Left forelimb (tissue), 1 donor: ENCODE results near the gene CRTC3.
"Not testable (repeated sequence)": the region's sequence is repeated elsewhere in the genome, so short reads cannot be mapped to it uniquely, and the experiment has no call there.

ENCODE experiments used
- DNase-seq: peaks from one replicate; pipeline ENCODE4 v3.0.0-alpha.2; 2018; ENCODE audit warnings: low spot score

Gene CRTC3, protein sequence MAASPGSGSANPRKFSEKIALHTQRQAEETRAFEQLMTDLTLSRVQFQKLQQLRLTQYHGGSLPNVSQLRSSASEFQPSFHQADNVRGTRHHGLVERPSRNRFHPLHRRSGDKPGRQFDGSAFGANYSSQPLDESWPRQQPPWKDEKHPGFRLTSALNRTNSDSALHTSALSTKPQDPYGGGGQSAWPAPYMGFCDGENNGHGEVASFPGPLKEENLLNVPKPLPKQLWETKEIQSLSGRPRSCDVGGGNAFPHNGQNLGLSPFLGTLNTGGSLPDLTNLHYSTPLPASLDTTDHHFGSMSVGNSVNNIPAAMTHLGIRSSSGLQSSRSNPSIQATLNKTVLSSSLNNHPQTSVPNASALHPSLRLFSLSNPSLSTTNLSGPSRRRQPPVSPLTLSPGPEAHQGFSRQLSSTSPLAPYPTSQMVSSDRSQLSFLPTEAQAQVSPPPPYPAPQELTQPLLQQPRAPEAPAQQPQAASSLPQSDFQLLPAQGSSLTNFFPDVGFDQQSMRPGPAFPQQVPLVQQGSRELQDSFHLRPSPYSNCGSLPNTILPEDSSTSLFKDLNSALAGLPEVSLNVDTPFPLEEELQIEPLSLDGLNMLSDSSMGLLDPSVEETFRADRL

DNA sequence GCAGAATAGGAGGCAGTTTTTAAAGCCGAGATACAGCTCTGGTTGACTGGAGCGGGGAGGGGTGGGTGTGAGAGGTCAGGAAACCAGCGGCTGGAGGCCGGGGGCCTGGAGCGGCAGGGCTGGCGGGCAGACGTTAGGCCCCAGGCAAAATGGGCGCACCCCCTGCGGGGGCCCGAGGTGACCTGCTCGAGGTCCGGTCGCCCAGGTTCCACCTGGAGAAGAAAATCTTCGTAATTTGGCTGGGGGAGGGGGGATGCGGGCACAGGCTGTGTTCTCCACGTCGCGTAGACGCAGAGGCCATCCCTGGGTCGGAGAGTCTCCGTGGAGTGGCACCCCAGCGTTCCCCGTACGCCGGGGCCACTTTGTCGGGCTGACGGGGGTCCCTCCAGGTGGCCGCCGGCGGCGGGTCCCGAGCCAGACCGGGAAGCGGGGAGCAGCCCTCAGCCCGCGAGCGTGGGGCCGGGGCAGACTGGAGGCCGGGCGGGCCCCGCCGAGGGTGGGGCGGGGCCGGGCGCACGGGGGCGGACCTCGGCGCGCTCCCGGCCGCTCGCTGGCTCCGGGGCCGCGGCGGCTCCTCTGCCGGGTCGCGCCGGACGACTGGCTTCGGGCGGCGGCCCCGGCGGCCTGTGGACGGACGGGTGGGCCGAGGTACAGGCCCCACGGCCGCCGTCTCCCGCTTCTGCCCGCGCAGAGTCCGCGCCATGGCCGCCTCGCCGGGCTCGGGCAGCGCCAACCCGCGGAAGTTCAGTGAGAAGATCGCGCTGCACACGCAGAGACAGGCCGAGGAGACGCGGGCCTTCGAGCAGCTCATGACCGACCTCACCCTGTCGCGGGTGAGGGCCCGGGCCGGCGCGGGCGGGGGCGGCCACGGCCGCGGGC is at the start of gene CRTC3:
CRTC3 (plus strand) TSS at position 553 of the 879 bp plus-strand sequence; CDS start at position 702, 149 bp downstream.
- peak; percentile 83 for DNase-seq

DNA sequence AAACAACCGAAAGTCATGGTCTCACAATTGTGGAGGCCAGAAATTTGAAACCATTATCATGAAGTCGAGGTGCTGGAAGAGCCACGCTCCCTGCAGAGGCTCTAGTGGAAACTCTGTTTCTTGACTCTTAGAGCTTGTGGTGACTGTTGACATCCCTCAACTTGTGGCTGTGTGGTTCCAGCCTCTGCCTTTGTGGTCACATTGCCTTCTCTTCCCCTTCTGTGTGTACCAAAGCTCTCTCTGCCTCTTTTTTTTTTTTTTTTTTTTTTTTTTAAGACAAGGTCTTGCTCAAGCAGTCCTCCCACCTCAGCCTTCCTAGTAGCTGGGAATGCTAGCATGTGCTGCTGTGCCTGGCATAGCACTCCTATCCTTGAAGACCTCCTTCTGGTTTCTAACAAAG is 48.7 kb upstream of the CRTC3 start:
- DNase-seq, result no peak

DNA sequence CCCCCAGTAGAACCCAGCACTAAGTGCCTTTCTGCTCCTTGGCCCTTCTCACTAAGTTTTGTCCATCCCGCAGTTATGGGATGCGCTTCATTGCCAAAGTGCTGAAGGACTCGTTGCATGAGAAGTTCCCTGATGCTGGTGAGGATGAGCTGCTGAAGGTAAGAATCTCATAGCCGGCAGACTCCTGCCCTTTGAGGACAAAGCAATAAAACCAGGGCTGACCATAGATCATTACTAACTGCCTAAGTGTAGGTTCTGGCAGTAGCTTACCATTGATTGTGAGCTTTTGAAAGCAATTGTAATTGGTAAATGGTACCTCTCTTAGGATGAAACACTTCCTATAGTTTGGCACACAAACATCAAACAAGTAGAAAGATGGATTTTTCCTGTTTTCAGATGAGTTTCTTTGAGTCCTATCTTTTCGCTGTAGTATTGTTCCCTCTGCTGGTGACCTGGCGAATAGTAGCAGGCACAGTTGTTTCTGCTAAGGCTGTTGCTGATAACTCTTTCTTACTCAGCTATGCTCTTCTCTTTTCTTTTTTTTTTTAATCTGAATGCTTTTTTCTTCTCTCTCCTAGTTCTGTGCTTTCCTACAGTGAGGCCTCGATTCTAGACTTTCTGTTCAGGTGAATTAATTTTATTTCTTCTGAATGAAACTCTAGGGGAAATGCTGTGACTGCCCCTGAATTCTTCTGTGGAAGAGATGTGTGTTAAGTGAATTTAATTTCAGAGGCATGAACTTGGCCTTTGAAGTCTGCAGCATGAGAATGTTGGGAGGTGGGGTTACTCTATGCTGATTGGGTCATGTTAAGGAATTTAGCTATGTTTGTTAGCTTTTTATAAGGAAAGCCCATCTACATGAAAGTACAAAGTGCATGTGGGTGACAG is 47.4 kb upstream of the CRTC3 start:
- no peak for DNase-seq

DNA sequence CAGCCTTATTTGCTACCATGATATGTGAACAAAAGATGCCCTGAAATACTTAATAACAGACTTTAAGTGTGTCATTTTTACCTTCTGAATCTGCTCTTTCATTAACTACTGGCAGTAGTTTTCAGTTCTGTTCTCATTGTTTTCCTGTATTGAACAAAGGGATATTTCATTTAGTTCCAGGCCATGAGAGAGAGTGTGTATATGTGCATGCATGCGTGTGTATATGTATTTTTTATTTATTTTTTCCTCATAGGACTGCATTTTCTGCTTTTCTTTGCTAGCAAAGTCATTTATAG is 46.8 kb upstream of the CRTC3 start:
- DNase-seq, result no peak

DNA sequence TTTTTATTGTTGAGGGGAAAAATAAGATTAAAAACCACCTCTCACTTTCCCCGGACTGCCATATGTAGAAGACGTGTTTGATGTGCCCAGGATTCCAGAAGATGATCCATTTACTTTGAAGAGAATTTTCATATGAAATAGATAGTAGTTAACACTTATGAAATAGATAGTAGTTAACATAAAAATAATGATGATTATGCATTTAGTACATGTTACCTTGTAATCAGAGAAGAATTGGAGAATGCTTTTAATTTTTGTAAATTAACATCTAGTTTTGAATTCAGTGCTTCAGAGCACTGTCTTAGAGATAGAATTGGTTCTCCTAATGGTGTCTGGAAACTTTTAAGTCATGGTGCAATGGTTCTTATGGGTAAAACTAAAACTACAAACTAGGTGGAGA is 46.1 kb upstream of the CRTC3 start:
- DNase-seq, result no peak

DNA sequence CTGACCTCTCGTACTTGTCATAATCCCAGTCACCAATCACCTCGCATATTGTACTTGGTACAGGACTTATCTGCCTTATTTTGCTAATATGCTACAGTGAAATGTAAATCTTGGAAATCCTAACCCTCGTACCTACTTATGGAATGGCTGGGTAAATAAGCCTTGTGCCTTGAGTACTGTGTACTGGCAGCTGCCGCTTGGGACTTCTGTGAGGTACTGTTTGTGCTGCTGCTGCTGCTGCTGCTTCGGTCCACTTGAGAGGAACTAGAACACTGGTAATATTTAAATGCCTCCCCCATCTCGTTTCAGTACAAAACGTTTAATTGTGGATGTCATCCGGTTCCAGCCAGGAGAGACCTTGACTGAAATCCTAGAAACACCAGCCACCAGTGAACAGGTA is 42.5 kb upstream of the CRTC3 start:
- DNase-seq, result no peak

DNA sequence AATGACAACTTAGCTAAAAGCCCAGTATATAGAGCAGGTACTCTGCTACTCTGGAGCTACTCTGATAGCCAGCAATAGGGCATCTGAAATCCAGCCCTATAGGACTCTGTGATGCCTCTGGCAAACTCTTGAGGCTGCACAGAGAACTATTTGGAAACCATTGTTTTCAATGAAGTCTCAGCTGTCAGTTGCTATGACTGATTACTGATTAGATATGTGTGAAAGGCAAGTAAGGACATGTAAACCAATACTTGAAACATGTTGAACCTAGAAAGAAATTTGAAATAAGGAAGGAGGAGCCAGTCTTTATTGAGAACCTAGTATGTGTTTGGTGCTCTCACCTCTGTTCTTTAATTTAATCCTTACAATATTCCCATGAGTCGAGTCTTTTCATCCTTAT is 40.2 kb upstream of the CRTC3 start:
- no peak for DNase-seq

DNA sequence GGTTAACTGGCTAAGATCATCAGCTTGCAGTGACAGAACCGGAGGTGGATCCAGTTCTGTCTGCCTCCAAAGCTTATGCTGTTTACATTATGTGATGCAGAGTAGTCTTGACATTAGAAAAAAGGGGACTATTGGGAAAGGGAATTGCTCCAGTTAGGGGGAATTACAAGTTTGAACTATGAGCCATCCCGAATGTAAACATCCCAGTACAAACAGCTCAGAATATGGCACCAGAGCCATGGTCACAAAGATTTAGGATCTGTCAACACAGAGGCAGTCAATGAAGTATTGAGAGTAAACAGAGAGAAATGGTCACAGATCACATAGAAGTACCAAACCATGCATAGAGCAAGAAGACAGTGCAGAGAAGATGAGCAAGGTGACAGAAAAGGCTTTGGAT is 39.8 kb upstream of the CRTC3 start:
- DNase-seq, result no peak

DNA sequence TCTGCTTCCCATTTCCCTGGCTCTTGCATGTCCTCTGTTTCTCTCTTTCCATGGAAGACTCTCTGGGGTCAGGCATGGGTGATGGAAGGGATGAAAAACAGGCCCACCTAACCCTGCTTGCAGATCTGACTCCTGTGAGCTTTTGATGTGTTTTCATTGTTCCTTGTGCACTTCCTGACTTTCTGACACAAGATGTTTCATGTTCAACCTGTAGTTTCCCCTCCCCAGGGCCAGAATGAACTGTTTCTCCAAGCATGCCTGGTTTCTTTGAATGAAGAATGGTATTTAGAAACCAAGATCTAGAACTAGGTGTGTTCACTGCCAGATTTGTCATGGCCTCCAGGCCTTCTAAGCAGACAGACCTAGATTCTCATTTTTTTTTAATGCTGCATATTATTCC is 36.1 kb upstream of the CRTC3 start:
- DNase-seq, result no peak

DNA sequence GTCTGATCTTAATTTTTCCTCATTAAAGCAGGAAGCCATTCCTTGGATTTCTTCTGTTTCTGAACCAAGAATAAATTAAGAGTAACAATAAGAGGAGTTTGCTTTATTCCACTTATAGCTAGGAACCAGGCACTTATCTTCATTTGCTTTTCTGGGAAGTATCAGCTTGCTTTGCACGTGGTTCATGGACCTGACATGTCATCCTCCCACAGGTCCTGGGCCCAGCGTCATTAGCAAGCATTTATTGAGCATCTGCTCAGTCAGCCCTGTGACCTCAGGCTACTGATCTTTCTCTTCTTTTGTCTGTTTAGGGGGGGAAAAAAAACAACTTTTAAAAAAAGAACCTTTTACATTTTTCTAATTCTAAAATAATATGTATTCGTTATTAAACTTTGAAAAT is 34.7 kb upstream of the CRTC3 start:
- no peak for DNase-seq

DNA sequence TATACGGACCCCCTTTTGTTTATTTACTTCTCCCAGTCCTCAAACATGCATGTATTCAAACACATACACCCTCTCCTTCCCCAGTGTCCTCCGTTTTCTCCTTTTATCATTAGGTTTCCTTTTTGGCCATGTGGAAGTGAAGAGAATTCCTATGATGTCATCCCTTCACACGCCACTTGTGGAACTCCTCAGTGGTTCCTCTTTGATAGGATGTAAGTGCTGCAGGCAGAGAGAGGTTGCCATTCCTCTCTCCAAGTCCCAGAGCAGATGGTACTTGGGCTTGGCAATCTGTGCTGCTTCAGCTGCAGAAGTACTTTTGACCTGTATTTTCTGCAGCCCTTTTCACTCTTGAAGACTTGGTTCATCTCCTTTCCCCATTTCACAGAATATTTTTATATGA is 32.9 kb upstream of the CRTC3 start:
- DNase-seq, result no peak

DNA sequence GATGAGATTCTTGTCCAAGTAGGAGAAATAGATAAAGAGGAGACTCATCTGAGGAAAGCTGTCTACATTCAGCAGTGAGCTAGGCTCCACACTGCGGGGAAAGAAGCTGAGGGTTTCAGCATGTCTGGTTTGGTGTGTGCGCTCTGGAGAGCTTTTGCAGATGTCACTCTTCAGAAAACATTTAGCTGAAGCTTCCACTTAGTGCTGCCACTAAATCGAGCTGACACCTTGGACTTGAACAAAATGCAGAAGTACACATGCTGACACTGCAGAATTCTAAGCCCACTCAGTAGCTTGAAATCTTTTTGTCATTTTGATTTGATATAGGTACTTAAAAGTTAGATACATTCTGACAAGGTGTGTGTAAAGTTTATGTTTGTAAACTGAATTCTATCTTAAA is 32.3 kb upstream of the CRTC3 start:
- no peak for DNase-seq

DNA sequence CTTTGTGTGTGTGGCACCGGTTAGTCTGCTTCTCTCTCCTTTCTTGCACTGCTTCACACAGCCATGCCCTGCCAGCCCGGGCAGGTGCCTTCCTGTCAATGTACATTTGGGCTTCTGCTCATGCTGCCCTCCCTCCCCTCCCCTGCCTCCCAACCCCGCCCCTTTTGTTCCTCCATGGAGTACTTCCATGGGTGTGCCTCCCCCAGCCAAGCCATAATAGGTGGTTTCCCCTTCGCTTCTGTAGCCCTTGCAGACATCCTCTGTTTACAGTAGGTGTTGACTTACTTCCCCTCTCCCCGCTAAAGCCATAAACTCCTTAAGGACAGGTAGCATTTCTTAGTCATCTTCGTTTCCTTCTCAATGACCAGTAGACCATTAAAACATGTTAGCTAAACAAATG is 31.8 kb upstream of the CRTC3 start:
- no peak for DNase-seq

DNA sequence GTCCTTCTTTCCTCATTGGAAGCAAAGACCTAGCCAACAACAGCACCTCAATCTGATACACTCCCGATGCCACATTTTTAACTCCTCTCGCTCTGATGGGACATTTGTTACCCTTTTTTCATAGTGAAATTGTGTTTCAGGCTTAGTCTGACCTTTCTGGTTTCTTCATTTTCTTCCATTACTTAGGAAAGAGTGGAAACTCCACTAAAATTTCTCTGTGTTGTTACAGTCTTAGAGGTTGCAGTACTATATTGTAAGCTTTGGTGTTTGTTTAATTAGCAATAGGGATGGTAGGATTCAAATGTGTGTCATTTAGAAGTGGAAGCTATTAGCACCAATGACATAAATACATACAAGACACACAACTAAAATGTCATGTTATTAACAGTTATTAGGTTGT is 29.6 kb upstream of the CRTC3 start:
- DNase-seq, result no peak

DNA sequence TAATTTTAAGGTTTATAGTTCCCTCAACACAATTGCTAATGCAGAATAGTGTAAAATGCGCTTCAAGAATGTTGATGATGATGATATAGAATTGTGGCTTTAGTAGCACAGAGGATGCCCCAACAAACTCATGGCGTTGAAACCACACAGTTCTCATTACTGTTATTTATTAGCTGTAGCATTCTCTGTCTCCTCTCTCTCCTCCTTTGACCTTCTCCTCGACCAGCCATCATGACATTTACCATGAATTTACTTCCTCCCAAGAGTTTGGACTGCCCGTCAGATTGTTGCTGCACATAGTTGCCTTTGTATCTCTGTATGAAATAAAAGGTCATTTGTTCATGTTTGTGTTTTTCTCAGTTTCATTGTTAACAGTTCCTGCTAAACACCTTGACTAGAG is 27.8 kb upstream of the CRTC3 start:
- no peak for DNase-seq

DNA sequence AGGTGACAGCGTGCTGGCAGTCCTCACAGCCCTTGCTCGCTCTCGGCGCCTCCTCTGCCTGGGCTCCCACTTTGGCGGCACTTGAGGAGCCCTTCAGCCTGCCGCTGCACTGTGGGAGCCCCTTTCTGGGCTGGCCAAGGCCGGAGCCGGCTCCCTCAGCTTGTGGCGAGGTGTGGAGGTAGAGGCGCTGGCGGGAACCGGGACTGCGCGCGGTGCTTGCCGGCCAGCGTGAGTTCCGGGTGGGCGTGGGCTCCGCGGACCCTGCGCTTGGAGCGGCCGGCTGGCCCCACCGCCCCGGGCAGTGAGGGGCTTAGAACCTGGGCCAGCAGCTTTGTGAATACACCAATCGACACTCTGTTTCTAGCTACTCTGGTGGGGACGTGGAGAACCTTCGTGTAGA is 18.9 kb upstream of the CRTC3 start:
- DNase-seq, result not testable (repeated sequence)

DNA sequence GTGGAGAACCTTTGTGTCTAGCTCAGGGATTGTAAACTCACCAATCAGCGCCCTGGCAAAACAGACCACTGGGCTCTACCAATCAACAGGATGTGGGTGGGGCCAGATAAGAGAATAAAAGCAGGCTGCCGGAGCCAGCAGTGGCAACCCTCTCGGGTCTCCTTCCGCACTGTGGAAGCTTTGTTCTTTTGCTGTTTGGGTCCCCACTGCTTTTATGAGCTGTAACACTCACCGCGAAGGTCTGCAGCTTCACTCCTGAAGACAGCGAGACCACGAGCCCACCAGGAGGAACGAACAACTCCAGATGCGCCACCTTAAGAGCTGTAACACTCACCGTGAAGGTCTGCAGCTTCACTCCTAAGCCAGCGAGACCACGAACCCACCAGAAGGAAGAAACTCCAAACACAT is 18.5 kb upstream of the CRTC3 start:
- not testable (repeated sequence) for DNase-seq

DNA sequence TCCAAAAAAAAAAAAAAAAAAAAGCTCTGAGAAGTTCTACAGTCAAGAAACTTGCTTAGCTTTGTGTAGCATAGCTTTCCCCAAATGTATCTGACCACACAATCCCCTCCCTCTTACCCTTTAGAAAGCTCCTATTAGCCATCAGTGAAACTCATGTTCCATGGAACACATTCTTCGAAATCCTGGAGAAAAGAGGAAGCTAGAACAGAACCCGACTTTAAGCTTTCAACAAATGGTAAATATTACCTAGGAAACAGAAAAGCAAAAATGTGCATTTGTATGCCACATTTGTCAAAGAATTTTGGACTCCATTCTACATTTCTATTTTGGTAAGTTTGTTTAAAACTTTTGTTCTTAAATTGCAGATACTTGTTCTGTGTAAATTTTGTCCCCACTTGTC is 17.4 kb upstream of the CRTC3 start:
- no peak for DNase-seq

DNA sequence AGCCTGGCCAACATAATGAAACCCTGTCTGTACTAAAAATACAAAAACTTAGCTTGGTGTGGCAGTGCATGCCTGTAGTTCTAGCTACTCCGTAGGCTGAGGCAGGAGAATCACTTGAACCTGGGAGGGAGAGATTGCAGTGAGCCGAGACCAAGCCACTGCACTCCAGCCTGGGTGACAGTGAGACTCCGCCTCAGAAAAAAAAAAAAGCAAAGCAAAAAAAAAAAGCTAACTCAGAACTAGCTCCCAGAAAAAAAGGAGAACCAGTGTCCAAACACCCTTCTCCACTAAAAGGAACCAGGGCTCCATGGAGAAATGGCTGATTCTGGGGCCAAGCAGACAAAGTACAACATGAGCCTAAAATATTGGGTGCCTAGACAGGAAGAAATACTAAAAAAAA is 16.7 kb upstream of the CRTC3 start:
- no peak for DNase-seq

DNA sequence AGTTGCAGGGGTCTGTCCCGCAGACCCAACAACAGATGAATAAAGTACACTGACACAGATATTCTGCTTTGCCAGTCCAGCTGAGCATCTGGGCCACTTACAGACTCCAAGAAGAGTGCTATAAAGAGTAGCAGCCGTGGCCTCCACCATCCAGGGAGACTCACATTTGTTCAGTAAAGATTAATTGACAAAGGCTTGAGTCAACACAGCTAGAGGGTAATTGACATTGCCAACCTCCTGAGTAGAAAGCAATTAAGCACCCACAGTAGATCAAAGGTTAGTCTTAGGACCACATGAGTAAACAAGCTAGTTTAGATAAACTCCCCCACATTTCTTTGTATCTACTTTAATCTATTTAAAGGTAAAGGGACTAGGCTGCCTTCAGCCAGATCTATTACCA is 16.3 kb upstream of the CRTC3 start:
- DNase-seq, result no peak

DNA sequence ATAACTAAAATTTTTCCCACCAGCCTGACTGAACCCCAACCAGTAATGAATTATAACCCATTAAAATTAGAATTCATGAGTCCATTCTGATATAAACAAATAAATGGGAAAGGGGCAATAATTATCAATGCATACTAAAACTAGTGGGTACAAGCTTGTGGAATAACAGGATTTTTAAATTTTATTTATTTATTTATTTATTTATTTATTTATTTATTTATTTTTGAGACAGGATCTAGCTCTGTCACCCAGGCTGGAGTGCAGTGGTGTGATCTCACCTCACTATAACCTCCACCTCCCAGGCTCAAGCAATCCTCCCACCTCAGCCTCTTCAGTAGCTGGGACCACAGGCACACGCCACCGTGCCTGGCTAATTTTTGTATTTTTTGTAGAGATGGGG is 15.8 kb upstream of the CRTC3 start:
- DNase-seq, result not testable (repeated sequence)

DNA sequence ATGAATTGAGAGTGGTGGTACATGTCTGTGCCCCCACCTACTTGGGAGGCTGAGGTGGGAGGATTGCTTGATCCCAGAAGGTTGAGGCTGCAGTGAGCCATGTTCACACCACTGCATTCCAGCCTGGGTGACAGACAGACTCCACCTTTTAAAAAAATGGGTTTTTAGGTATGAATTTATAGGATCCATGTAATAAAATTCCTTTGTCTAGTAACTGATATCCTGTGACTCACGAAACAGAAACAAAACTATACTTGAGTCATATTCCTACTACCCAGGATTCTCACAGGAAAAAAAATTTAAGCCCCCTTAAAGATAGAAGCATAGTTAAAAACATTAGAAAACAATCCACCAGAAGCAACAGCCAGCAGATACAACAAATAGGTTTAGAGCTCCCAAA is 10.0 kb upstream of the CRTC3 start:
- no peak for DNase-seq
